K562 treated with DMSO at 1 percent for 12 hours (cell line): ENCODE results near the gene P2RY14. TPM values are rescaled to one million over a fixed set of nuclear protein-coding genes. Genes with fewer than 3 reads are reported as not detected.

Experiments
- total RNA-seq: library from RNA; unstranded; fragments of 300-600 nt; gene quantifications from 2 replicates; pipeline ENCODE4 v1.2.3, GENCODE V29; 2022; ENCODE audit not compliant: insufficient read depth

P2RY14 gene
- not detected in 2 replicates for total RNA-seq

DNA sequence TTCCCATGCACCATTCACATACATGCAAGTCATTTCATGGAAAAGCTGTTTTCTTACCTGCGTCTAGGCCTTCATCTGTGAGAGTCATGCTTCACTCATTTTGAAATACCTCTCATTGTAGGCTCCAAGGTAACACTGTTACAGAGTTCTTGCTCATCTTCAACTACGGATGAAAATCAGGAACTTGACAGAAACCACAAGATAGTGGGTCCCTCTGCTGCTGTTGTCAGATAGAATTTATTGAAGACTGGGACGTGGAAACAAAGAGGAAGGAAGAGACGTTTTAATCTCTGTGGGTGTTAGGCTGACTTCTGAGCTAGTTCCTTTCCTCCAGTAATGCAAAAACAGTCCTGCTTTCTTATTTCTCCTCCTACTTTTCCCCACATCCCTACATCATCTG lies at the start of gene P2RY14:
Gene P2RY14, minus strand, starts transcription at position 313 of the 400 bp plus-strand sequence. CDS start 64,226 bp downstream, outside the sequence.

DNA sequence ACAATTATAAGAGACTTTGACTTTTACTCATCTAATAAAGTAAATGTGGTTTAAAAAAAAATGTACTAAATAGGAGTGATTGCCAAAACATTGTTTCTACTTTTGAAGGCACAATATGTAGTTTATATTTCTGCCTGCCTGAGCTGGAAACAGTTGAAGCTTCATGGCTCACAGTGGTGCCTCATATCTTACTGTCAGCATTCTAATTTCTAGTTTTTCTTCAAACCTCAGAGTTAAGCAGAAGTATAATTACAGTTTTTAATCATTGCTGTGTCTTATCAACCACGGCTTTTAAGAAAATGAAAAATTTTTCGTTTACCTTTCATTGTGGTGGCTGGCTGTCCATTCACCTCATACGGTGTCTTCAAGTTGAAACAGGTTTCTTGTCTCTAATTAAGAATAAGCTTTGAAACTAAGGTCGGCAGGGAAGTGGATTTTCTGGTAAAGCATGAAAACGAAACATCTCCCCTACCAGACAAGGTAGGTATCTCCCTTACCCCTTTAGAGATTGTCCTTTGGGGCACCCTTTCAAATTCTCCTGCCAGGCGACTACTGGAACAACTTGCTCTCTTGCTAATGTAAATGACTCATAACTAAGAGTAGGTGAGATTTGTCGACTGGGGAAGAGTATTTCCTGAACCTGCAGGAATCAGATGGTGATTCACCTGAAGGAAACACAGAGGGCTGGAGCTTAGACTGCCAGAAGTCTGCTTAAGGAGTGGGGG lies 38.1 kb upstream of the P2RY14 start, which contains the start of gene GPR87:
Gene GPR87, minus strand, starts transcription at position 554 of the 725 bp plus-strand sequence. CDS start 16,720 bp downstream, outside the sequence.

GRCh38 chr3:151203051-151203420 lies 75.3 kb downstream of the P2RY14 start, which contains the start of gene GPR171:
TSS of gene GPR171 (minus strand) at chr3:151203216. CDS start at chr3:151199386, 3,830 bp downstream.

Other genes starting within 250 kb of the P2RY14 start
- not detected in 2 replicates for gene MED12L, start 192.9 kb downstream of the P2RY14 start, total RNA-seq
- not detected in 2 replicates for gene GPR171, start 75.3 kb downstream of the P2RY14 start, total RNA-seq
- not detected in 2 replicates for gene GPR87, start 38.3 kb upstream of the P2RY14 start, total RNA-seq
- gene P2RY13, start 51.0 kb upstream of the P2RY14 start, total RNA-seq, result not detected in 2 replicates
- not detected in 2 replicates for gene P2RY12, start 106.2 kb upstream of the P2RY14 start, total RNA-seq
- gene IGSF10, start 182.5 kb upstream of the P2RY14 start, total RNA-seq, result 0.37 TPM in 1 of 2 replicates, not detected in the other